GM21576 (cell line): Measurements from ENCODE around the gene RNU6-9.

ENCODE experiments used
- ATAC-seq: cut with Tn5 transposase; IDR thresholded peaks from one replicate; pipeline ENCODE4 v1.9.1; 2021; ENCODE audit warnings: mild to moderate bottlenecking, moderate library complexity; ENCODE audit not compliant: unreplicated experiment

RNU6-9 gene

GRCh38 chr19:861141-861755 lies 32.0 kb upstream of the RNU6-9 start:
- ATAC-seq, result no peak

GRCh38 chr19:861756-862580 lies 31.3 kb upstream of the RNU6-9 start:
- no peak for ATAC-seq

- no peak for ATAC-seq
Measured at GRCh38 chr19:862581-863314, 30.5 kb upstream of the RNU6-9 start.

- no peak for ATAC-seq
Measured at GRCh38 chr19:863315-863620, 30.0 kb upstream of the RNU6-9 start.

GRCh38 chr19:866769-867300 lies 26.4 kb upstream of the RNU6-9 start:
- ATAC-seq, result no peak

GRCh38 chr19:867301-867793 lies 25.9 kb upstream of the RNU6-9 start:
- no peak for ATAC-seq

- no peak for ATAC-seq
Measured at GRCh38 chr19:867855-868457, 25.3 kb upstream of the RNU6-9 start.

- no peak for ATAC-seq
Measured at GRCh38 chr19:868458-869244, 24.6 kb upstream of the RNU6-9 start.

- ATAC-seq, result no peak
Measured at GRCh38 chr19:869245-870177, 23.8 kb upstream of the RNU6-9 start.

- ATAC-seq, result no peak
Measured at GRCh38 chr19:870314-870713, 23.0 kb upstream of the RNU6-9 start.

GRCh38 chr19:870963-871401 lies 22.3 kb upstream of the RNU6-9 start:
- no peak for ATAC-seq

- ATAC-seq, result no peak
Measured at GRCh38 chr19:871446-872265, 21.6 kb upstream of the RNU6-9 start.

- peak; percentile 43 for ATAC-seq
Measured at GRCh38 chr19:872266-872951, 20.9 kb upstream of the RNU6-9 start.

GRCh38 chr19:873084-873483 lies 20.2 kb upstream of the RNU6-9 start:
- no peak for ATAC-seq

GRCh38 chr19:873561-874041 lies 19.7 kb upstream of the RNU6-9 start:
- no peak for ATAC-seq

GRCh38 chr19:875265-875879 lies 17.9 kb upstream of the RNU6-9 start:
- no peak for ATAC-seq

- ATAC-seq, result no peak
Measured at GRCh38 chr19:876089-876488, 17.2 kb upstream of the RNU6-9 start.
